Activated CD8-positive, alpha-beta memory T cell treated with anti-CD3 and anti-CD28 coated beads for 36 hours (primary cell): ENCODE measurements around the gene RAET1E. TPM values are rescaled to one million over a fixed set of nuclear protein-coding genes. Genes with fewer than 3 reads are reported as not detected.
"Not testable (repeated sequence)": the region's sequence is repeated elsewhere in the genome, so short reads cannot be mapped to it uniquely, and the experiment has no call there.

Experiments
- CTCF ChIA-PET: fragments of 350-600 bp; sonication (Branson Sonifier 250); formaldehyde crosslinking; loops from one replicate; lab custom pipeline; 2021; ENCODE audit warnings: antibody characterized with exemption; lab: Charles Lee
- POLR2A ChIA-PET: fragments of 350-600 bp; sonication (Branson Sonifier 250); formaldehyde crosslinking; loops from one replicate; lab custom pipeline; 2021; ENCODE audit warnings: antibody characterized with exemption; lab: Charles Lee
- total RNA-seq, 2 experiments: library from RNA; stranded (reverse); gene quantifications; one replicate each; pipeline ENCODE4 v1.2.3, GENCODE V29; 2021

RAET1E gene
- total RNA-seq, 2 experiments from 2014 or later: not detected

DNA sequence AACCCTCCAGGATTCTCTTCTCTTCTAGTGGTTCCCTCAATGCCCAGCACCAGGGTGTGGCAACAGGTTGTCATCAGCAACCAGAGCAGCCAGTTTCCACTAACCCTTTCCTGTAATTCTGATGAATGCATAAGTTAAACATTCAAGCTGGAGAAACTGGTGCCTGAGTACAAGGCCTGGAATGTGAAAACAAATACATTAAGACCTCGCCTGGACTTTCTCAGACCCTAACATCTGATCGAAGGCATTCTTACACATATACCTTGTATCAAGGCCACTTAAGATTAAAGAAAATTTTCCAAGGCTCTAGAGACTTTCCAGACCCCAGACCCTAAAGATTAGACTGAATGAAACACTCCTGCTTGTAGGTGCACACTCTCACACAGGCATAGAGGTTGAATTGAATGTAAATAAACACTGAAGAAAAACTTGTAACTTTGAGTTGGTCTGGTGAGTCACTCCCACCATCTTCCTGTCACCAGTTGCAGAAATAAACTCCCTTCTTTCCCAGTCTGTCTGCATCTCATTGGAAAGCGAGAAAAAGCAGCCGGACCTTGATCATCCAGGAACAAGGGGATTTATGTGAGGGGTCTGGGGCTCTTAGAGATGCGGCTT is 42.8 kb downstream of the RAET1E start:
- ChIA-PET POLR2A (no interaction called here), CTCF (no interaction called here)

DNA sequence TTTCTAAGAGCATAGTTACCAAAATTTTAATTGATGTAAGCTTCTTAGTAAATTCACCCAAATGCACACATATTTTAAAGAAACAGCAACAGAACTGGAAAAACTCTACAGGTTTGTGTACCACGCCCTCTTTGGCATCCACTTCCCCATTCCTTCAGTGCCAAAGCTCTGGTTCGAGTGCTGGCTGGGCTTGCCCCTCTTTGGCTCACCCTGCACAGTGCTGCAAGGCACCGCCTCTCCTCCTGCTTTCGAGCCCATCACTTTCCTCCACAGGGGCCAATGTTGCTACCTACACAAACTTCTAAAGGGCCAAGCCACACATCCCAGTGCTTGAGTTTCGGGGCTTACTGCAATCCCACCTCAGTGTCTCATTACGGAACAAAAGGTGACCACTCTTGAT is 43.4 kb downstream of the RAET1E start:
- POLR2A ChIA-PET: no interaction called here
- CTCF ChIA-PET: interaction anchor here (1.0 kb wide), 1 partner anchor 14 kb away, joined by 3 read pairs; no protein-coding TSS in a partner anchor

GRCh38 chr6:149854017-149854416 is 43.9 kb downstream of the RAET1E start:
- CTCF ChIA-PET: interaction anchor here (1.0 kb wide), 1 partner anchor 13 kb away, joined by 3 read pairs; no protein-coding TSS in a partner anchor
- POLR2A ChIA-PET: not testable (repeated sequence)

GRCh38 chr6:149852881-149853280 is 45.0 kb downstream of the RAET1E start:
- ChIA-PET CTCF (no interaction called here), POLR2A (no interaction called here)

DNA sequence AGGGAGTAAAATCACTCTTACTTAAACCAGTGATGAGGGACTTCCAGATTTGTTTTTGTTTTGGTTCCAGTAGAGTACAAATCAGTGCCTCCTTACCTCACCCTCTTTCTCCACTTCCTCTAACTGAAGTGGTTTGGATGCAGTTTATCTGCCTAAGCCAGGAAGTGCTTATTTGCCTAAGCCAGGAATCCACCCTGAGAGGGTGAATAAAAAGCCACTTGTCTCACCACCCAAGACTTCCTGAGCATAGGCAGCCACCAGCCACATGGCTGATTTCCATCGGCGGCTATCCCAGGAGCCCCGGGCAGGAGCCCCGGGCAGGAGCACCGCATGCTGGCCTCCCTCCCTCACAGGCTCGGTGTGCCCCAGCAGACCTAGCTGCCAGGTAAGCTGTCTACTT is 45.7 kb downstream of the RAET1E start:
- ChIA-PET CTCF (no interaction called here), POLR2A (no interaction called here)

DNA sequence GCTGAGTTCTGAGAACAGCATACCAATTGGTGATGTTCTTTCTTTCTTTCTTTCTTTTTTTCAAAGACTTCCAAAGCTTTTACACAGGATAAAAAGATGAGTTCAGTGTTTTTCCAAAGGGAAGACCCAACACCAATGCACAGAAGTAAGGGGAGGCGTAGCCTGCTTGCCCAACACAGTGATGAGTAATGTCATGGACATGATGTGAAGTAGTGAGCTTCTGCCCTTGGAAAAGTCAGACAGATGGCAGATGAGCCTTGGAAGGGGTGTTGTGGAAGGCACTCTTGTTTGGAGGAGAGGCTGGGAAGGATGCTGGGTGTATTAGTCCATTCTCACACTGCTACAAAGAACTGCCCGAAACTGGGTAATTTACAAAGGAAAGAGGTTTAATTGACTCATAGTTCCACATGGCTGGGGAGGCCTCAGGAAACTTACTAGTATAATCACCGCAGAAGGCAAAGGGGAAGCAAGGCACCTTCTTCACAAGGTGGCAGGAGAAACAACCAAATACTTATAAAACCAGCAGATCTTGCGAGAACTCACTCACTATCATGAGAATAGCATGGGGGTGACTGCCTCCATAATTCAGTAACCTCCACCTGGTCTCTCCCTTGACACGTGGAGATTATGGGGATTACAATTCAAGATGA is 46.3 kb downstream of the RAET1E start:
- POLR2A ChIA-PET: no interaction called here
- CTCF ChIA-PET: interaction anchor here (1.0 to 1.4 kb wide), 2 partner anchors 10 to 14 kb away, joined by 3 to 6 read pairs; no protein-coding TSS in a partner anchor

GRCh38 chr6:149848343-149848742 is 49.6 kb downstream of the RAET1E start:
- POLR2A ChIA-PET: not testable (repeated sequence)
- CTCF ChIA-PET: interaction anchor here (1.4 kb wide), 1 partner anchor 13 kb away, joined by 4 read pairs; no protein-coding TSS in a partner anchor

Other genes with a start within 250 kb of the RAET1E start
- 10 to 100 TPM; 20.6 to 20.7 TPM for gene KATNA1, start 249.4 kb downstream of the RAET1E start, total RNA-seq
- 10 to 100 TPM; 23.9 to 26.1 TPM for gene LATS1, start 180.0 kb downstream of the RAET1E start, total RNA-seq
- gene NUP43, start 151.6 kb downstream of the RAET1E start, total RNA-seq: 10 to 100 TPM; 87.4 to 89.3 TPM
- gene PCMT1, start 148.4 kb downstream of the RAET1E start, total RNA-seq: 10 to 100 TPM; 96.2 to 96.7 TPM
- 1 to 10 TPM; 4.1 to 4.8 TPM for gene LRP11, start 33.8 kb downstream of the RAET1E start, total RNA-seq
- gene RAET1G, start 25.0 kb upstream of the RAET1E start, total RNA-seq: not detected
- under 1 TPM; 0.65 TPM for gene ULBP2, start 43.9 kb upstream of the RAET1E start, total RNA-seq
- gene ULBP1, start 65.8 kb upstream of the RAET1E start, total RNA-seq: 1 to 10 TPM; 1.1 to 1.3 TPM
- gene RAET1L, start 127.4 kb upstream of the RAET1E start, total RNA-seq: not detected
- 1 to 10 TPM in 1 of 2 experiments, under 1 TPM in 1; 0.78 to 1.0 TPM for gene ULBP3, start 171.0 kb upstream of the RAET1E start, total RNA-seq
- 1 to 10 TPM in 1 of 2 experiments, under 1 TPM in 1; 0.96 to 1.1 TPM for gene PPP1R14C, start 244.9 kb upstream of the RAET1E start, total RNA-seq